Pancreas (tissue), 10 donors: ENCODE data around the gene C18orf63. TPM values are rescaled to one million over a fixed set of nuclear protein-coding genes. Genes with fewer than 3 reads are reported as not detected.

Experiments used
- ATAC-seq, 4 donors: fragments of 200-7000 bp; cut with Tn5 transposase; one replicate each; pipeline versions ENCODE4 v1.8.0 to v1.9.1; 2020; ENCODE audit warnings: mild to moderate bottlenecking in 4 of 4, moderate library complexity in 4 of 4
- DNase-seq, 6 donors: peaks; one replicate each; pipeline ENCODE4 v3.0.0-alpha.2; 2020
- FAIRE-seq: peaks from 2 replicates; lab custom pipeline; 2012; peaks lifted over from hg19 to GRCh38; lab: Jason Lieb, UNC
- H3K27ac ChIP-seq, 4 donors: fragments of 200-600 bp; sonication (generic); 1 replicate in 3 of 4; 2 replicates in 1 of 4; pipeline versions ENCODE4 v1.5.0 to v1.8.0; 2020
- H3K27me3 ChIP-seq, 4 donors: fragments of 200-600 bp; one replicate each; pipeline ENCODE4 v1.8.0; 2021
- H3K36me3 ChIP-seq, 3 donors: fragments of 200-600 bp; sonication (generic) in 1 of 3; one replicate each; pipeline versions ENCODE4 v1.5.0 to v1.8.0; 2020 to 2021
- H3K4me1 ChIP-seq, 3 donors: fragments of 200-600 bp; one replicate each; pipeline ENCODE4 v1.8.0; 2021
- H3K4me3 ChIP-seq, 4 donors: fragments of 200-600 bp; sonication (generic) in 2 of 4; one replicate each; pipeline versions ENCODE4 v1.5.0 to v1.8.0; 2020 to 2021
- H3K9me3 ChIP-seq, 4 donors: fragments of 200-600 bp; one replicate each; pipeline ENCODE4 v1.8.0; 2021
- CTCF ChIP-seq, 4 donors: fragments of 200-600 bp; sonication (generic) in 3 of 4; IDR thresholded peaks; one replicate each; pipeline versions ENCODE4 v1.5.0 to v1.8.0; 2021; ENCODE audit warnings: antibody characterized with exemption in 4 of 4
- WGBS, 2 donors: extraction: QIAGEN DNeasy Blood & Tissue Kit; methylation state at CpG; one replicate each; pipeline ENCODE4 v1.1.7; 2013; 5-methylcytosine and 5-hydroxymethylcytosine counted together
- intact Hi-C, 3 donors: fragments of 100-400 bp; cut with DNase I; formaldehyde crosslinking; loops; one replicate each; pipeline versions ENCODE4 v1.11.1 to v1.14.2; 2022
- polyA plus RNA-seq, 2 donors: library from polyadenylated mRNA; stranded (reverse); fragments of 200-250 nt; gene quantifications; one replicate each; pipeline ENCODE4 v1.2.3, GENCODE V29; 2013
- total RNA-seq, 6 donors: library from RNA; stranded (reverse); fragmentation: NEBNext Ultra II Directional in 4 of 6; extraction: Animal tissue kit (Norgen Biotek cat#: 25700) in 4 of 6; gene quantifications; one replicate each; pipeline versions ENCODE4 v1.2.1 to v1.2.4, GENCODE V29; 2021 to 2023
- donor health status: healthy with polysubstance abuse.
- donor health status: DM: no; HTN: no; CAD: no; lungs with moderate emphysema.
- donor health status: DM: no; HTN: no; CAD: no.
- donor health status: control.
- donor health status: control.
- donor health status: Bipolar disorder and iron deficiency.
- donor health status: DM: yes; HTN: yes; CAD: no.
- donor health status: DM: no; HTN: no; CAD: no.
- donor health status: DM: no; HTN: no; CAD: no.
- donor health status: DM: yes; HTN: yes; CAD: no.

C18orf63 gene
- total and polyA plus RNA-seq, 8 donors = not detected

GRCh38 chr18:74396171-74397169, 80.8 kb downstream of the C18orf63 start:
- Histone ChIP-seq H3K36me3 (no peaks in the 10 kb centered on the region), H3K9me3 (no peaks in the 10 kb centered on the region), H3K27me3 (no peaks in the 10 kb centered on the region), H3K4me1 (peaks cover 0 to 6% (median 3%) of the 10 kb centered on the region in 3 donors), H3K4me3 (no peak overlapping the region), H3K27ac (no peak overlapping the region)
- no peak for FAIRE-seq
- DNase-seq = no peak
- TF ChIP-seq CTCF (IDR thresholded peaks at IDR 0.05) = no peak
- WGBS, 2 donors = 51 to 52% methylated on average over 16 of the region's 16 CpGs
- intact Hi-C loops = no loop called here
- peak; percentile 33 to 64 (median 58) for ATAC-seq

DNA sequence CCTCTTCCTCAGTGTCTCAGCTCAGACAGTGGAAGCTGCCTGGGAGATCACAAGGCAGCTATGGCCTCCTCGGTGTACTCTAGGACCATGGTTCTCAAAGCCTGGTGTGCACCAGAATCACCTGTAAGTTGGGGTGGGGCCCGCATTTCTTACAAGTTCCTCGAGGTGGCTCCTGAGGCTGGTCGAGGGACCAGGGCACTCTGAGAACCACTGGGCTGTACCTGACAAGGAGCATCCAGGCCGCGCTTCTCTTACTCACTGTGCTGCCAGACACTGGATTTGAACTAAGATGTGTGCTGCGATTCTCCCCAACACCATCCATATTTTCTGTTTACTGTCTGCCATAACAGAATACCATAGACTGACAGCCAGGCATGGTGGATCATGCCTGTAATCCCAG, 81.9 kb downstream of the C18orf63 start:
- intact Hi-C loops = no loop called here

DNA sequence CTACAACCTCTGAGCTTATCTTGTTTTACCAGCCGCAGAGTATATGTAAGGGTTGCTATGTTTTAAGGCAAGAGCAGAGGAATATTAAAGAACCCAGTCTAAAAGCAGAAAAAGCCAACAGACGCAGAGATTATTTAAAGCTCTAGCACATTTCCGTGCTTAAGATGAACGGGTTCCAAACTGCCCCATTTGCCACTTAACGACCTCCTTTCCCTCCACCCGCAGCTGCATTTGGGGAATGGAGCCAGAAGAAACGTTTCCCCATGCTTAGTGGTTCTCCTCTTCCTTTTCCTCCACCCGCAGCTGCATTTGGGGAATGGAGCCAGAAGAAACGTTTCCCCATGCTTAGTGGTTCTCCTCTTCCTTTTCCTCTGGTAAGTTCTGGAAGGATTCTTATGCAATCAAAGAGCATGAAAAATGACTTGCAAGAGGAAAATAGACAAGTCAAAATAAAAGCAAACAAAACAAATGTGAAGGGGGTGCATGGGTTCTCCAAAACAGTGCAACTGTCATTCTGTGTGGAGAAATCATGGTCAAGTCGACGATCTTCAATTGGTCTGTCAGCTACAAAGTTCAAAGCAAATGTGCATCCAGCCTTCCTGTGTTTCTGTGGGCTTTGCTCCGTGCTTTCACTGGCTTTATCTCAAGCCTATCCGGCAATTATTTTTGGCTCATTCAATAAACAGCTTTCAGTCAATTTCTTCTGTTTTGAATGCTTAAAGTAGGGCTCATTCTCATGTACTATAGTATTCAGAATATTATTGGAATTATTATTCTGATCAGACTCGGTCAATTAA, 83.7 kb downstream of the C18orf63 start:
- Histone ChIP-seq H3K27me3 (no peaks in the 10 kb centered on the region), H3K27ac (no peak overlapping the region), H3K9me3 (no peaks in the 10 kb centered on the region), H3K36me3 (no peaks in the 10 kb centered on the region), H3K4me1 (peaks cover 0 to 6% (median 3%) of the 10 kb centered on the region in 3 donors), H3K4me3 (no peak overlapping the region)
- ATAC-seq = peak in 2 of 4 donors; percentile 38 to 42
- no peak for TF ChIP-seq CTCF (IDR thresholded peaks at IDR 0.05)
- intact Hi-C loops = no loop called here
- no peak for DNase-seq
- 49 to 55% methylated on average over 14 of the region's 14 CpGs for WGBS, 2 donors
- no peak for FAIRE-seq

More for the DNA sequence above, 81.9 kb downstream of the C18orf63 start:
- Histone ChIP-seq H3K36me3 (no peaks in the 10 kb centered on the region), H3K4me3 (no peak overlapping the region), H3K9me3 (no peaks in the 10 kb centered on the region), H3K27me3 (no peaks in the 10 kb centered on the region), H3K27ac (no peak overlapping the region), H3K4me1 (peaks cover 0 to 6% (median 3%) of the 10 kb centered on the region in 3 donors)
- DNase-seq (no peak), FAIRE-seq (no peak), ATAC-seq (no peak)
- WGBS, 2 donors = 72 to 79% methylated on average over 7 of the region's 7 CpGs
- no peak for TF ChIP-seq CTCF (IDR thresholded peaks at IDR 0.05)

- intact Hi-C loops = no loop called here
- Histone ChIP-seq H3K27me3 (no peaks in the 10 kb centered on the region), H3K4me1 (peaks cover 0 to 5% (median 3%) of the 10 kb centered on the region in 3 donors), H3K27ac (no peak overlapping the region), H3K9me3 (no peaks in the 10 kb centered on the region), H3K36me3 (no peaks in the 10 kb centered on the region), H3K4me3 (no peak overlapping the region)
- DNase-seq (no peak), ATAC-seq (no peak), FAIRE-seq (no peak)
- TF ChIP-seq CTCF (IDR thresholded peaks at IDR 0.05) = no peak
- 75 to 80% methylated on average over 4 of the region's 4 CpGs for WGBS, 2 donors
Observed at GRCh38 chr18:74400813-74401212, 85.2 kb downstream of the C18orf63 start.
